HG02610 (cell line): ENCODE results near the gene MOV10L1.

Experiments used
- ATAC-seq: cut with Tn5 transposase; IDR thresholded peaks from one replicate; pipeline ENCODE4 v1.9.1; 2021; ENCODE audit warnings: mild to moderate bottlenecking, moderate library complexity; ENCODE audit not compliant: unreplicated experiment

MOV10L1 gene

DNA sequence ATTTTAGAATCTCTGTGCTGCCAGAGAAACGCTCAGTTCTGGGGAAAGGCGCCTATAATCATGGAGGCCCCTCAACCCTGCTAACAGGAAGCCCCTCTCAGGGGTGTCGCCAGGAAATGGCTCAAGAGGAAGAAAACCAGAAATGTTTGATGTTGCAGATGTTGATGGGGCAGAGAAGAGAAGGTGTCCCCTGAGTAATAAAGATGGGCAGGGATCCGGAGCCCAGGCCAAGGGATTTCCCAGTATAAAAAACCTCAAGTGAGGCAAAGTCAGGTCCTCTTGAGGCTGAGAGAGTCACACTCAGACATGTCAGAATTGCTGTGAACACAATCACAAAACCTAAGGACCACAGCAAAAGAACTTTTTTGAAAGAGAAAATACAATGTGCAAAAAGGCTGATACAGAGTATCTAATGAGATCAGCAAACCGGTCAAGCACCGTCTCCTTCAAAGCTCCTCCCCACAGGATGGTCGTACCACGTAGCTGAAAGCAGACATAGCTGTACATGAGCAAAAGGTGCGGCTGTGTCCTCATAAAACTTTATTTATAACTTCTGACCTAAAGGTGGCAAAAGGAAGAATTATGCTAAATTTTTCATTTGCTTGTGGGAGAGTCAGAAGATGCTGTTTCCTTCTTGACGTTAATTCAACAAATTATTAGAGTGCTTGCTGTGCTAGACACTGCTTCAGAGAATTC is 12.2 kb downstream of the MOV10L1 start:
- ATAC-seq, result no peak

DNA sequence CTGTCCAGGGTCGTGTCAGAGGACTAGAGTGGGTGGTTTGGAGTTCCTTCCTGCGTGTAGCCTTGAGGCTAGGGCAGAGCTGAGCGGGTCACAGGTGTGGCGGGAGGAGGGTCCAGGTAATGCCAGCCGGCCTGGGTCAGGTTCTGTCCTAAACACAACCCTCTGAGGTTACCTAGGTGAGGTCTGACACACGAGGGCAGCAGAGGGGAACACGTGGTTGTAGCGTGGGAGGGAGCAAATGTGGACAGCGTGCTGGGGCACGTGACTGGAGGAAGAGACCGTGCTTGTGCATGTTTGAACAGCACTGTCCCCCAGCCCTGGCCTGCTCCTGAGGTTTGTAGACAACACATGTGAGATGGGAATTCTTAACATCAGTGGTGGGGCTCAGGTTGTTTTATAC is 13.1 kb downstream of the MOV10L1 start:
- ATAC-seq, result no peak

DNA sequence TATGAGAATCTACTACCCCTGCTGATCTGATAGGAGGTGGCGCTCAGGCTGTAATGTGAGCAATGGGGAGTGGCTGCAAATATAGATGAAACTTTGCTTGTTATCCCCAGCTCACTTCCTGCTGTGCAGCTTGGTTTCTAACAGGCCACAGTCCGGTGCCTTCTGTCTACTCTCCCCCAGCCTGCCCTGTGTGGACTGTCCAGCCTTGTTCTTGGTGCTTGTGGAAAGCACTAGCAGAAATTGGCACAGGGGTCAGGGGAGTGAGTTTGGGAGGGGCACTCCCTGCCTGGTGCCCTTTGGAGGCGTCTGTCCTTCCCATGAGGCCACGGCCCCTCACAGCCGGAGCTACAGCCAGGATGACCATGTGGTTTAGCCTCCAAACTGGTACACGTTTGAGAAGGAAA is 14.3 kb downstream of the MOV10L1 start:
- no peak for ATAC-seq

- no peak for ATAC-seq
Measured at GRCh38 chr22:50105208-50106100, 15.6 kb downstream of the MOV10L1 start.

DNA sequence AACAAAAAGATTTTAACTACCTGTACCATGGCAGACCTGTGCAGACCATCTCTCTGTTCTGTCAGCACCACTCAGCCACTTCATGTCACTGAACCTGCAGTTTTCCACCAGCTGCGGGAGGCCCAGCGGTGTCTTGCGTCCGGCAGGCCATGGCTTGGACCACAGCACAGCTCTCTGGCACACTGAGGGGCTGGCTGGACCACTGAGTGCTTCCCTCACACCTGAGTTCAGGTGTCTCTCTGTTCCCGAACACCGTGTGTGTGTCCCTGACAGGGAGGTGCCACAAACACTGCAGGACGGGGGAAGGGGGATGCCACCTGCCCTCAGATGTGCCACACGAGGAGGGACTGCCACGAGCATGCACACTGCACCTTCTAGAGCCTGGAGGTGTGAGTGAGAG is 17.7 kb downstream of the MOV10L1 start:
- ATAC-seq, result no peak

DNA sequence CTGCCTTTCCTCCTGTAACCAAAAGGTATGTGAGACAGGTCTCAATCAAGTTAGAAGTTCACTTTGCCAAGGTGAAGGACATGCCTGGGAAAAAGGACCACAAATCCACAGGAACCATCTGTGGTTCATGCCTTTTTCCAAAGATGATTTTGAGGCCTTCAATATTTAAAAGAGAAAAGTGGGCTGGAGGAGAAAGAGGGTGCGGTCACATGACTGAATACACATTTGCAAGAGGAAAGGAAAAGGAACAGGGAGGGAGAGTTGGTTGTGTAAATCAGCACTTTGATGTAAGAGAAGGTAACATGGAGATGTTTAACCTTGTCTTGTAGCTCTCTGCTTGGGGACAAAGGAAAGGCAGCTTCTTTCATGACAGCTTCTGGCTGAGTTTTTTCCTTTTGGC is 21.2 kb downstream of the MOV10L1 start:
- ATAC-seq, result no peak

- ATAC-seq, result no peak
Measured at GRCh38 chr22:50112151-50113118, 22.6 kb downstream of the MOV10L1 start.

GRCh38 chr22:50114221-50115021 is 24.6 kb downstream of the MOV10L1 start:
- ATAC-seq, result no peak

- no peak for ATAC-seq
Measured at GRCh38 chr22:50115693-50116092, 25.9 kb downstream of the MOV10L1 start.

DNA sequence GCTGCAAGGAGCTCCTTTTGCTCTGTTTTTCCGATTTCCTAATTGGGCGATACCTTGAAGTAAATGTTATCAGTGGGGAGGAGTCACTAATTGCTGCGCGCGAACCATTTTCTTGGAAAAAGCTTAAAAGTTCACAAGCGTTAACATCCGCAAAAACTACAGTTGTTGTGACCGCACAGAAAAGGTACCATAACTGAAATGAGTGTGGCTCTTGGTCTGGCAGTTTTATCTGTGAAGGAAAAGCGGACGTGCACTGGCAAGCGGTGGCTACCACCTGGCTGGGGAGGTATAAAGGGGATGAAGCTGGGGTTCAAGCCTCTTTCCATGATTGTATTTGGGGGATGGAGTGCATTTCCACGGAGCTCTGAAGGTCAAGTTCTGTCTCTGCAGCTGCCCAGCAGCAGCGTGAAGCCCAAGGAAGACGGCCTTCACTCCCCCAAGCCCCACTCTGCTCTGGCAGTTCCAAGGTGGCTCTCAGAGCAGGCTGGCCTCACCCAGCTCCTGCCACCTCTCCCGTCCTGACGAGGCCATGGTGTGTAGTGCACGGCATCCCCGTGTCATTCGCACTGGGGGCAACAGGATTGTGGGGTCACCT is 27.5 kb downstream of the MOV10L1 start:
- ATAC-seq, result no peak

DNA sequence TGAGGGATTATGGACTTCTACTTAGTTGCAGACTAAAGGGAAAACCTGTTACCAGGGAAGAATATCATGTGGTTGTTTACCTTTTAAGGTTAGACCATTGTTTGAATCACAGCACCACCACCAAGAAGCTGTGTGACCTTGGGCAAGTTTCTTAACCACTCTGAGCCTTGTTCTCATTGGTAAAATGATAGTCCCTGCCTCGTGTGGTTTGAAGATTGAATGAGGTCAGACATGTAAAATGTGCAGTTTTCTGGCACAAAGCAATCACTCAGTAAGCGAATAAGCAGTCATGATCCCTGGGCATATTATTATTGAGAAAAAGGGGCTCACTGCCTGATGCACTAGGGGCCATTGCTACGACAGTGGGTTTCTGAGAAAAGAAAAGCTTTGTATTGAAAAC is 28.3 kb downstream of the MOV10L1 start:
- ATAC-seq, result no peak

DNA sequence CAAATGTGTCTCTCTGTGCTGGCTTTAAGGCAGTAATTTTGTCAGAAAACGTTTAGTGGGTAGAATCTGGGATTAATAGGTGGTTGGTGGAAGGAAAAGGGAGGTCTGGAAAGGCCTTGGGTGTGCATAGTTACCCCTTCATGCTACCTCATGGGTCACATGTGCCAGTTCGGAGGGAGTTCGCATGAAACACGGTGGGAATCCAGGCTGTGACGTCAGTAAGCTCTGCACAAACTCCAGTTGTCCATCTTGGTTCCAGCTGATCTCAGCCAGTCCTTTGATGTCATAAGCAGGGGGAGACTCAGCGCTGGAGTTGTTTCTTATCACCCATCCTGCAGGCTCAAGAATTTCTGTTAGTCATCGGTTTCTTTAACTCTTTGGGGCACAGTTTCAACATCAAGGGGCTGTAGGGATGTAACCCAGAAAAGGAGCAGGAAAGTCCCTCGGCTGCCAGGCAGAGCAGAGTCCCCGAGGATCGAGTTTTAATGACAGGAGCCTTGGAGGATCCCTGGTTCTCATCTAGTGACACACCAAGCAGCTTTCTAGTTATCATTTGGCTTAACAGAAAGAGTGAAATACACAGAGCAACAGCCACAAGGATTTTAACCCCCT is 28.9 kb downstream of the MOV10L1 start:
- ATAC-seq, result no peak

GRCh38 chr22:50119169-50119767 is 29.5 kb downstream of the MOV10L1 start:
- ATAC-seq, result no peak

DNA sequence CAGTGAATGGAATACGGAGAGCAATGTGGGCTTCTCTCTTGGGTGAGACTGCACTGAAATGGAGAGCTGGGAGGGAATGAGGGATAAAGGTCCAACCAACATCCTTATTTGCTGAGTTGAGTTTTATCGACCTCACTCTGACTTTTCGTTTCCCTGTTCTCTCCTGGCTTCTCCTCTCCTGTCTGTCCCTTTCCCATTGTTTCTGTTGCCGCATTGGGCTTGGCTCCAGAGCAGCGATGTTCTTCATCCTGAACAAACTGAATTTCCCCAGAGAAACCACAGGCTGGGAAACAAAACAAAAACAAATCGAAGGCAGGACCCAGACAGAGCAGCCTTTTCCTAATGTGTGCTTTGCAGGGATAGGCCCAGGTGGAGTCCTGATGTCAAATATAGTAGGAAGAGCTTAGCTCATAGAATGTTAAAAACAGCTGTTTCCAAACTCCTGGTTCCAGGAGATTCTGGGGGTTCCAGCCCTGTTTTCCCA is 30.0 kb downstream of the MOV10L1 start:
- ATAC-seq, result no peak

GRCh38 chr22:50121202-50121740 is 31.5 kb downstream of the MOV10L1 start:
- no peak for ATAC-seq

- no peak for ATAC-seq
Measured at GRCh38 chr22:50123119-50123518, 33.3 kb downstream of the MOV10L1 start.

- no peak for ATAC-seq
Measured at GRCh38 chr22:50125029-50125428, 35.2 kb downstream of the MOV10L1 start.

GRCh38 chr22:50129121-50129736 is 39.4 kb downstream of the MOV10L1 start:
- ATAC-seq, result no peak
